HCT116 (cell line): ENCODE measurements around the gene DGKB. TPM values are rescaled to one million over a fixed set of nuclear protein-coding genes. Genes with fewer than 3 reads are reported as not detected.

Source experiments
- ATAC-seq: fragments of 200-7000 bp; cut with Tn5 transposase; 2 replicates; pipeline ENCODE4 v1.9.1; 2020; ENCODE audit warnings: mild to moderate bottlenecking, moderate library complexity
- BruUV-seq: library from RNA; stranded (reverse); fragments of 400-500 nt; replicated peaks from 2 replicates; lab custom pipeline; 2021; lab: Mats Ljungman, UMichigan
- CTCF ChIA-PET: fragments of 300-600 bp; sonication (Branson Sonifier 250); formaldehyde crosslinking; loops from one replicate; lab custom pipeline; 2021; ENCODE audit warnings: antibody characterized with exemption; lab: Charles Lee
- POLR2A ChIA-PET: fragments of 300-600, 350-600 bp; sonication (Branson Sonifier 250); formaldehyde crosslinking; loops from one replicate; lab custom pipeline; 2021; ENCODE audit warnings: antibody characterized with exemption; lab: Charles Lee
- RAD21 ChIA-PET, 2 experiments: fragments of 300-600 bp; sonication (Branson Sonifier 250); formaldehyde crosslinking; loops; one replicate each; lab custom pipeline; 2023; ENCODE audit warnings: low total read pairs in 2 of 2; ENCODE audit not compliant: uncharacterized antibody in 2 of 2, unreplicated experiment in 2 of 2, low non-redundant PET in 1 of 2; lab: Charles Lee
- DNase-seq: peaks from one replicate; pipeline ENCODE4 v3.0.0-alpha.2; 2010; ENCODE audit warnings: low read depth, low spot score
- H2AFZ ChIP-seq: fragments of 200-600 bp; shearing (Covaris generic), sonication (generic); 2 replicates; pipeline ENCODE4 v1.6.1; 2017; ENCODE audit warnings: low read depth, mixed run types, mixed read lengths, antibody characterized with exemption, low read length; ENCODE audit not compliant: poor library complexity, severe bottlenecking
- H3K27ac ChIP-seq: 2 replicates; pipeline ENCODE4 v1.5.1; 2012; ENCODE audit warnings: low read depth, low read length
- H3K27me3 ChIP-seq: fragments of 200-600 bp; sonication (generic); 2 replicates; pipeline ENCODE4 v1.6.1; 2016; ENCODE audit warnings: mixed run types, low read length, mixed read lengths; ENCODE audit not compliant: insufficient read depth
- H3K36me3 ChIP-seq, 2 experiments: fragments of 200-500 bp in 1 of 2; fragments of 200-600 bp in 1 of 2; sonication (Bioruptor generic) in 1 of 2; sonication (generic) in 1 of 2; 2 replicates each; pipeline versions ENCODE4 v1.5.1 to v1.6.1; 2014 to 2016; ENCODE audit warnings: low read length in 2 of 2, inconsistent platforms in 1 of 2, mixed read lengths in 1 of 2, mixed run types in 1 of 2; ENCODE audit not compliant: insufficient read depth in 2 of 2, control insufficient read depth in 1 of 2
- H3K4me1 ChIP-seq, 2 experiments: fragments of 200-600 bp in 1 of 2; sonication (generic) in 1 of 2; 2 replicates each; pipeline versions ENCODE4 v1.5.1 to v1.6.1; 2012 to 2017; ENCODE audit warnings: low read length in 2 of 2, inconsistent platforms in 1 of 2, mild to moderate bottlenecking in 1 of 2, mixed read lengths in 1 of 2, mixed run types in 1 of 2, moderate library complexity in 1 of 2; ENCODE audit not compliant: insufficient read depth in 2 of 2, control insufficient read depth in 1 of 2
- H3K4me2 ChIP-seq: fragments of 200-600 bp; sonication (generic); 2 replicates; pipeline ENCODE4 v1.6.1; 2017; ENCODE audit warnings: mixed run types, low read length, mixed read lengths
- H3K4me3 ChIP-seq, 2 experiments: fragments of 200-600 bp in 1 of 2; sonication (generic) in 1 of 2; replicated peaks in 1 of 2; 2 replicates each; pipeline ENCODE4 v1.5.1; 2011 to 2016; ENCODE audit warnings: low read length in 2 of 2, control low read depth in 1 of 2, low read depth in 1 of 2, mild to moderate bottlenecking in 1 of 2, mixed read lengths in 1 of 2, mixed run types in 1 of 2
- H3K79me2 ChIP-seq: fragments of 200-600 bp; sonication (generic); 2 replicates; pipeline ENCODE4 v1.6.1; 2017; ENCODE audit warnings: mild to moderate bottlenecking, mixed run types, low read length, moderate library complexity, mixed read lengths; ENCODE audit not compliant: insufficient read depth
- H3K9ac ChIP-seq: fragments of 200-600 bp; sonication (generic); 2 replicates; pipeline ENCODE4 v1.6.1; 2016; ENCODE audit warnings: low read length, mixed read lengths
- H3K9me2 ChIP-seq: fragments of 200-600 bp; sonication (generic), shearing (Covaris generic); 2 replicates; pipeline ENCODE4 v1.6.1; 2017; ENCODE audit warnings: mixed run types, mild to moderate bottlenecking, moderate library complexity; ENCODE audit not compliant: insufficient read depth
- H3K9me3 ChIP-seq, 2 experiments: fragments of 200-500 bp in 1 of 2; fragments of 200-600 bp in 1 of 2; sonication (Bioruptor generic) in 1 of 2; sonication (generic) in 1 of 2; 2 replicates each; pipeline ENCODE4 v1.6.1; 2014 to 2017; ENCODE audit warnings: low read length in 2 of 2, mixed read lengths in 2 of 2, inconsistent platforms in 1 of 2, low read depth in 1 of 2, mild to moderate bottlenecking in 1 of 2, mixed run types in 1 of 2, moderate library complexity in 1 of 2; ENCODE audit not compliant: control insufficient read depth in 1 of 2, insufficient read depth in 1 of 2
- H4K20me1 ChIP-seq: fragments of 200-600 bp; sonication (generic), shearing (Covaris generic); 2 replicates; pipeline ENCODE4 v1.6.1; 2017; ENCODE audit warnings: mixed run types, mild to moderate bottlenecking, moderate library complexity; ENCODE audit not compliant: insufficient read depth
- ATF3 ChIP-seq: IDR thresholded peaks from 2 replicates; pipeline ENCODE4 v1.6.1; 2012
- CBX3 ChIP-seq: IDR thresholded peaks from 2 replicates; pipeline ENCODE4 v1.6.1; 2012; ENCODE audit warnings: low read depth
- EGR1 ChIP-seq: IDR thresholded peaks from 2 replicates; pipeline ENCODE4 v1.6.1; 2012; ENCODE audit warnings: low read depth
- ELF1 ChIP-seq: IDR thresholded peaks from 2 replicates; pipeline ENCODE4 v1.6.1; 2012; ENCODE audit warnings: low read depth, borderline replicate concordance
- EZH2 ChIP-seq: fragments of 200-600 bp; sonication (generic); IDR thresholded peaks from 2 replicates; pipeline ENCODE4 v1.6.1; 2017; ENCODE audit warnings: antibody characterized with exemption, mixed run types
- FOSL1 ChIP-seq: IDR thresholded peaks from 2 replicates; pipeline ENCODE4 v1.6.1; 2012; ENCODE audit warnings: low read depth
- MAX ChIP-seq: IDR thresholded peaks from 2 replicates; pipeline ENCODE4 v1.6.1; 2012
- REST ChIP-seq: IDR thresholded peaks from 2 replicates; pipeline ENCODE4 v1.6.1; 2012; ENCODE audit warnings: low read depth
- SIN3A ChIP-seq: IDR thresholded peaks from 2 replicates; pipeline ENCODE4 v1.6.1; 2012; ENCODE audit warnings: low read depth
- SP1 ChIP-seq: IDR thresholded peaks from 2 replicates; pipeline ENCODE4 v1.6.1; 2012; ENCODE audit warnings: low read depth
- SRF ChIP-seq: IDR thresholded peaks from 2 replicates; pipeline ENCODE4 v1.6.1; 2012; ENCODE audit warnings: low read depth
- TCF7L2 ChIP-seq: IDR thresholded peaks from 2 replicates; pipeline ENCODE4 v1.7.0; 2011; ENCODE audit warnings: borderline replicate concordance, inconsistent platforms; ENCODE audit not compliant: insufficient read depth, insufficient read length; ENCODE audit errors: extremely low read depth
- intact Hi-C: fragments of 100-400 bp; cut with micrococcal nuclease; formaldehyde crosslinking; loops from 2 replicates; pipeline ENCODE4 v1.10.0; 2022
- total RNA-seq: library from RNA; stranded (reverse); gene quantifications from one replicate; pipeline ENCODE4 v1.2.1, GENCODE V29; 2021; ENCODE audit not compliant: unreplicated experiment

Gene DGKB
- total RNA-seq, 1 experiment from 2014 or later: 0.05 TPM

GRCh38 chr7:14936554-14936953 is 34.0 kb upstream of the DGKB start:
- no peak for DNase-seq

DNA sequence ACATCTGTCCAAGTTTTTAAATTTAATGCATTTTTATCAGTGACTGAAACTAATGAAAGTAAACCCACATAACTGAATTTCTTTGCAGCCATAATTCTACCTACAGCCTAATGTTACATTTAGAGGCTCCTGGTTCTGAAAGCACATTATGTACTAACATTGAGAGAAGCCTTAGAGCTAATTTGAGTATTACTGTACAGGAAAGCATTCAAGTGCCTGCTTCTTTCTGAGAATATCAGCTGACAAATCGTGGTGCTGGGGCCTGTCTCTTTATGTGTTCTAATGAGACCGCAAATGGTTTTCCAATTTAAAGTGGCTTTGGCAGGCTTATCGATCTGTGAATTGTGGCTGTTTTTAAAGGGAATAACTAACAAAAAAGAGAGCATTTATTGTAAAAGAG is 32.3 kb upstream of the DGKB start:
- Histone ChIP-seq H3K9me2 (no peaks in the 10 kb centered on the region), H3K36me3 (no peaks in the 10 kb centered on the region), H3K4me3 (no peak overlapping the region), H3K9me3 (no peaks in the 10 kb centered on the region), H4K20me1 (no peaks in the 10 kb centered on the region), H3K4me1 (no peaks in the 10 kb centered on the region), H3K27me3 (no peaks in the 10 kb centered on the region), H3K79me2 (no peaks in the 10 kb centered on the region), H3K9ac (no peak overlapping the region), H3K4me2 (no peak overlapping the region), H3K27ac (no peak overlapping the region), H2AFZ (no peak overlapping the region)
- BruUV-seq: no TSS peak
- ChIA-PET CTCF (no interaction called here), RAD21 (no interaction called here), POLR2A (no interaction called here)
- TF ChIP-seq FOSL1 (no peak), CBX3 (no peak), REST (no peak), SIN3A (no peak), ELF1 (no peak), MAX (no peak), ATF3 (no peak), SRF (no peak), EGR1 (no peak), EZH2 (no peak)
- ATAC-seq (no peak), DNase-seq (no peak)
- intact Hi-C loops: no loop called here

More at GRCh38 chr7:14936554-14936953, 34.0 kb upstream of the DGKB start:
- no peaks in the 10 kb centered on the region for H3K36me3 ChIP-seq
- ChIA-PET RAD21 (no interaction called here), POLR2A (no interaction called here), CTCF (no interaction called here)
- no peak overlapping the region for H3K4me2 ChIP-seq
- no peak overlapping the region for H3K27ac ChIP-seq
- intact Hi-C loops: no loop called here
- no peaks in the 10 kb centered on the region for H3K79me2 ChIP-seq
- no peaks in the 10 kb centered on the region for H3K9me2 ChIP-seq
- no peaks in the 10 kb centered on the region for H3K27me3 ChIP-seq
- no TSS peak for BruUV-seq
- no peak overlapping the region for H2AFZ ChIP-seq
- H3K9ac ChIP-seq: no peak overlapping the region
- H3K9me3 ChIP-seq: no peaks in the 10 kb centered on the region
- no peaks in the 10 kb centered on the region for H3K4me1 ChIP-seq
- no peak overlapping the region for H3K4me3 ChIP-seq
- no peak for ATAC-seq
- TF ChIP-seq ATF3 (no peak), TCF7L2 (no peak), SP1 (no peak)
- H4K20me1 ChIP-seq: no peaks in the 10 kb centered on the region
